ENCODE measurements around the gene LEMD1.
"Not testable (repeated sequence)": the region's sequence is repeated elsewhere in the genome, so short reads cannot be mapped to it uniquely, and the experiment has no call there.

LEMD1 gene

DNA sequence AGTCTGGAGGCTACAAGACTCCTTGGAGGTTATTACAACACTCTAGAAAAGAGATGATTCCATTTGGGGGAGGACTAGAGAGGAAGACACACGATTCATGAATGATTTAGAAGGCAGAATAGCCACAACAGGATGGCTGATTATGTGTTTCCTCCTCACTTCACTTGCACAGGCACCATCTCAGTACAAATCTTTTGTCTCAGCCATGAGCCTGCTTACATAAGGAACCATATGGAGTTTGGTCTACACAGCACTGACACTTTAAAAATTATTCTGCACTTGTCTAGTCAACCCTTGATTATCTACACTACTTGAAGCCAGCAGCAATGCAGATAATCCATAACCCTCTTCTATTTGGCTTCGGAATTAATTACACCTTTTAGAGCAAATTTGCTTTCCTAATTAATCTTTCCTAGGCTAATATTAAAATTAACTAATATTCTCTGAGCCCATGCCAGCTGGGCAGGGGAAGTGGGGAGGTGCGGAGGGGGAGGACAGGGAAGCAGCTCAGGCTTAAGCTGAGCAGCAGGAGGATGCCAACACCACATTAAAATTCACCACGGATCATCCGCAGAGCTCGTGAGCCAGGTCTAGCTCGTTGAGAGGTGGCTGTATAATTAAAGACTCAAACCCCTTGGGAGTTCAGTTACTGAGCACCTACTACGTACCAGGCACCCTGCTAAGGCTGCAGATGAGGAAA is 3.2 kb upstream of the LEMD1 start:
- no peak for DNase-seq

GRCh38 chr1:205423814-205424399 is 2.1 kb upstream of the LEMD1 start:
- no peak for DNase-seq

DNA sequence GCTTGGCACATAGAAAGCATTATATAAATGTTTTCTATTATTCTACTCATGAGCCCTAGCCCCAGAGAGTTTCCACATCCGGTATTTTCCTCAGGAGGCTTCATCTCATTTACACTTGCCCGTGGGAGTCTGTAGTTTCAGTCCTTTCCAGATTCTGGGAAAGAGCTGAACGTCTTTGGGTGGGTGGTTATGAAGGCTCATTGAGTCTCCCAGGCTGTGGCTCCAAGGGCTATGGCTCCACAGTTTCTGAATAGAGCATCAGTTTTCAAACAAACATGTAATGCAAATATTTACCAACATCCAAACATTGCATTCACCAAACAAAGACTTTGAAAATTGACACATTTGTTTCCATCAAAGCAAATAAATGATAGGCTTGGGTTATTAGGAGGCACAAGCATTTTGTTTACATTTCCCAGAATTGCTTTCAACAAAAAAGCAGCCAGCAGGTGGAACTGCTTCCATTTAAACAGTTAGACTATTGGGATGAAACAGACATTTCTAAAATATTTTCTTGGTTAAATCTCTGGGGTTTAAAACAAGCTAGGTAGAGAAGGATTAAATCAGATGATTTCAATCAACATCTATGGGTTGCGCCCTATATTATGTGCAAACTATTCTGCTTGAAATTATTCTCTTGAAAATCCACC is 1.3 kb upstream of the LEMD1 start:
- no peak for DNase-seq

DNA sequence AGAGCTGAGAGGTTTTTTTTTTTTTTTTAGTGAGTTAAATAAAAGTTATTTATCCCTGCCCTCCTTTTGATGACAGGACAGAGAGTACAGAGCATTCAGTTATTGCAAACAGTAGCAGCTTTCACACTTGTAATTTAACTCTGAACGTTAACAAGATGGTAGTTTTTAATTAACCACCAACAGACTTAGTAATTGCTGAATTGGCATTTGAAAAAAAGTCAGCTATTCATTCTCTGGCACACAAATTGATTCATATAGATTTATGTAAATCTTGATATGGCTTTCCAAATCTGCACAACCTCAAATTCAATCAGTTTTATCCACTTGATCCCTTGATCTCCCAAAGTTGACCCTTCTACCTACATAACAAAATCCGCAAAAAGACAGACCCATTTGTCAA is 918 bp downstream of the LEMD1 start:
- no peak for DNase-seq

DNA sequence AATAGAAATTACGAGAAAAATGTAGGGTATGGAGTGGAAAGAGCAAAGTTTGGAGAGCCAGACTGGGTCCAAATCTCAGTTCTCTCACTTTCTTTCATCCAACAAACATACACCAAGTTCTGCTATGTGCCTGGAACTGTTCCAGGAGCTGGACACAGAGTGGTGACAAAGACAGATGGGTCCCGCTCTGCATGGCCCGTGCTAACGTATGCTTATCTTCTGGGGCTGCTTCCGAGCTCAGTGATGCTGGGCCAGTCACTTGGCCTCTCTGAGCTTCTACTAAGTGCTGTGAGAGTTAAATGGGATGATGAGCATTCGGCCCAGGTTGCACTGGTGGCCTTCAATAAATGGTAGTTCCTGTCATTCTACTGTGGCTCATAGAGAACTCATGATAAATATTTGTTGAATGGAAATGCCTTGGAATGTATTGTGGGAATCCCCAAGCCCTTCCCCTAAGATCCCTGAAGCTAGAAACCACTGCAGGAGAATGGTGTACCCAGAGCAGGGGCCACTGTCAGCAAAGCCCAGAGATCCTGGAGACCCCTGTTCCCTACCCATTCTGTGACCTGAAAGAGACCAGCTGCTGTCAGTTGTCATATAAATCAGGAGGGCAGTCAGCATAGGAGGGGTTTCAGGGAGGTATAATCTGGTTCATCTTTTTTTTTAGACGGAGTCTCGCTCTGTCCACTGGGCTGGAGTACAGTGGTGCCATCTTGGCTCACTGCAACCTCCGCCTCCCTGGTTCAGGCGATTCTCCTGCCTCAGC is 3.8 kb downstream of the LEMD1 start:
- no peak for DNase-seq

- no peak for DNase-seq
Observed at GRCh38 chr1:205416322-205416721, 5.5 kb downstream of the LEMD1 start.

DNA sequence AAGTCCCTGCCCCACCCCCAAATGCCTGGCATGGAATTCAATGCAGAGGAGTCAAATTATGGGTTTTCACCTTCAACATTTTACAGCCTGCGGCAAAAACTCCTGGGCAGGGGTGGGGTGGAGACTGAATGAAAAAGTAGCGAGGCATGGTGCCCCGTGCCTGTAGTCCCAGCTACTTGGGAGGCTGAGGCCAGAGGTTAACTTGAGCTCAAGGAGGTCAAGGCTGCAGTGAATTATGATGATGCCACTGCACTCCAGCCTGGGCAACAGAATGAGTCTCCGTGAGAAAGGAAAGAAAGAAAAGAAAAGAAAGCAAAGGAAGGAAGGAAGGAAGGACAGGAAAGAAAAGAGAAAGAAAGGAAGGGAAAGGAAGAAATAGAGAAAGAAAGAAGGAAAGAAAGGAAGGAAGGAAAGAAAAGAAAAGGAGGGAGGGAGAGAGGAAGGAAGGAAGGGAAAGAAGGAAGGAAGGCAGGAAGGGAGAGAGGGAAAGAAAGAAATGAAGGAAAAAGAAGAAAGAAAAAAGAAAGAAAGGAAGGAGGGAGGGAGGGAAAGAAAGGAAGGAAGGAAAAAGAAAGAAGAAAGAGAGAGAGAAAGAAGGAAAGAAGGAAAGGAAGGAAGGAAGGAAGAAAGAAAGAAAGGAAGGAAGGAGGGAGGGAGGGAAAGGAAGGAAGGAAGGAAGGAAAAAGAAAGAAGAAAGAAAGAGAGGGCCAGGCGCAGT is 11.1 kb downstream of the LEMD1 start:
- no peak for DNase-seq

DNA sequence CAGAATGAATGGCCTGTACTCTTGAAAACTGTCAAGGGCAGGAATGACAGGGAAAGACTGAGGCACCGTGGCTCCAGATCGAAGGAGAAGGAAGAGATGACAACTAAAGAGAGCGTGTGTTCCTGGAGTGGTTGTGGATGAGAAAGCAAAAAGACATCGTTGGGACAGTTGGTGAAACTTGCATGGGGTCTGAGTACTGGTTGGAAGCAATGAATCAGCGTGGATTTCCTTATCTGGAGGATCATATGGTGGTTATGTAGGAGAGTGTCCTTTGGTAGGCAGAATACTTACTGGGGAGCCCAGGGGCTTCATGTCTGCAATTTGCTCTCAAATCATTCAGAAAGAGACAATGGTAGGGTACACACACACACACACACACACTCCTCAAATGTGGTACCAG is 13.9 kb downstream of the LEMD1 start:
- no peak for DNase-seq

GRCh38 chr1:205406252-205406651 is 15.6 kb downstream of the LEMD1 start:
- DNase-seq = not testable (repeated sequence)

GRCh38 chr1:205404484-205404883 is 17.4 kb downstream of the LEMD1 start:
- DNase-seq = not testable (repeated sequence)

DNA sequence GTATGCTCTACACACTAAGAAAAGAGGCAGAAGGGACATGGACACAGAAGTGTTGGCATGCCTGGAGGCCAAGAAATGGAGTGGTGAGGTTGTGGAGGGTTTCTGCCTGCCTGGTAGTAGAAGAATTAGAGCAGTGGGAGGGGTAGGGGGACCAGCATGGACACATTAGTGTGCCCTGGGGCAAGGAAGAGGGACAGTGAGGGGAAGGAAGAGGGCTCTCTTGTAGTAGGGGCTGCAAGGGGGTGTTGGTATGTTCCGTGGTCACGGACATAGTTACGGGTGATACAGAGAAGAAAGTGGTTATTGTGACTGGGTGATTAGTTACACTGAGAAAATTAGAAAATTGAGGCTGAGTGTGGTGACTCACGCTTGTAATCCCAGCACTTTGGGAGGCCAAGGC is 23.3 kb downstream of the LEMD1 start:
- no peak for DNase-seq

GRCh38 chr1:205396967-205397616 is 24.8 kb downstream of the LEMD1 start:
- peak; percentile 72 to 84 for DNase-seq

DNA sequence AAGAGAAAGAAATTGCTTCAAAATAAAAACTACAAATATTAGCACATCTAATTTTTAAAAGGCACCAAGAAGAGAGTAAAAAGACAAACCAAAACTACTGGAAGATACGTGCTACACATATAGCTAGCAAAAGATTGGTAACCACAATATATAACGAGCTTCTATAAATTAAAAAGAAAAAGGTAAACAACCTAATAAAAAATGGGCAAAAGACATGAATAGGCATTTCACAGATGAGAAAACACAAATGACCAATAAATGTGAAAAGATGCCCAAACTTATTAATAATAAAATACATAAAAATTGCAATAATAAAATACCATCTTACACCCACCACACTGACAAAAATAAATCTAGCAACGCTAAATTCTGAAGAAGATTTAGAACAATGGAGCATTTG is 26.2 kb downstream of the LEMD1 start:
- DNase-seq = no peak

GRCh38 chr1:205392650-205393049 is 29.2 kb downstream of the LEMD1 start:
- DNase-seq = no peak

DNA sequence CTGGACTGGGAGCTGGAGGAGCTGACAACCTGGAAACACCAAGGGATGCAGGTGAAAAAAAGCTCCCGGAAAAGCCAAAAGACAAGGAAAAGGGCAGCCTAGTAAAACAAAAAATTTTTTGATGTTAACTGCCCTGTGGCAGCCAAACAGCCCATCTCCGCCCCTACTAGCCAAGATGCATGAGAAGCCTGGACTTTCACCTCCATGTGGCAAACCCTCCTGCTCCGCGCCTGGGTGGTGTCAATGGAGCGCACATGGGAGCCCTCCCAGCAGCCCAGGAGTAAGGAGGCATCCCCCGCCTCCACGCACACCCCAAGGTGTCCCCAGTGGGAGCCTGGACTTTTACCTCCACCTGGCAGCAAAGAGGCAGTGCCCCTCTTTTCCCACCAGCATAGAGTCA is 30.5 kb downstream of the LEMD1 start:
- no peak for DNase-seq

DNA sequence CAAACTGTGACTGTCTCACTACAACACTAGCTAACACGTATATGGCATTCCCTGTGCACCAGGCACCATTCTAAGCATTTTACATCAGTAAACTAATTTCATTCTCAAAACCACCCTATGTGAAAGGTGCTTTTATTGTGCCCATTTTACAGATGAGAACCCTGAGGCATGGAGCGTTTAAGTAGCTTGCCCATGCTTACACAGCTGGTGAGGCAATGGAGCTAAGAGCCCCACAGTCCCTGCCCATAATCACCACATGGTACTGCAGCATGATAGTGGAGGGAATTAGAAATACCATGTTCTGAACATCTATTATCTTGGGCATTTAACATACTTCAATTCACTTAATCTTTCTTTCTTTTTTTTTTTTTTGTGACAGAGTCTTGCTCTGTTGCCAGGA is 34.0 kb downstream of the LEMD1 start:
- DNase-seq = no peak

GRCh38 chr1:205382990-205383389 is 38.9 kb downstream of the LEMD1 start:
- not testable (repeated sequence) for DNase-seq

- no peak for DNase-seq
Observed at GRCh38 chr1:205382561-205382960, 39.3 kb downstream of the LEMD1 start.

- DNase-seq = no peak
Observed at GRCh38 chr1:205381305-205381704, 40.6 kb downstream of the LEMD1 start.

DNA sequence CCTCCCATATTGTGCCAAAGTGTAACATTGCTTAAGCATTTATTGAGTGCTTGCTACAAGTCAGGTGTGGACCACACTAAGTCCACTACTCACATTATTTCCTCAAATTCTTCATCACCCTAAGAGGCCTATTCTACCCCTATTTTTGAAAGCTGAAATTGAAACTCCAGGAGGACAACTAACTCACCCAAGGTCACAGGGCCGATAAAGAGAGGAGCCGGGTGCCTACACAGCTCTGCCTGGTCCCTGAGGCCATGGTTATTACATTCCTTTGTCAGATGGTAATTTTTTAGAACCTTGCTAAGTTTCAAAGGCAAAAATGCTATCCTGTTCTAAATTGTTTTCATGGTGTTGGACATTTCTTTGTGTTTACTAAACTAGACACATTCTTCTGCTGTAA is 41.0 kb downstream of the LEMD1 start:
- no peak for DNase-seq

DNA sequence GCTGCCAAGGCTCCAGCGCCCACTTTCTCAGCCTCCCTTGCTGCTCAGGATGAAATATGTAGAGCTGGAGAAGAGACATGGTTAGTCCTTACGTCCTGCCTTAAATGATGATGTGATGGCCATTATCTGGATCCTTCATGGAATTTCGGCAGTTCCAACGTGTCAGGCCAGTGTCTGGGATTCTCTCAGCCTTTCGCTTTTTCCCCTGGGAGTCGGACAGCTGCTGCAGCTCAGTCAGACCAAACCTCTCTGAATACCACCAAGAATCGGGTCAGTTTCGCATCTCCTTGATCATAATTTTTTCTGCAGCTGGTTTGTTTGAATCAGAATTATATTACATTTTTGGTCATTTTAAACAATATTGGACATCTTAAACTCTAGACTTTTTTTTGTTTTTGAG is 42.8 kb downstream of the LEMD1 start:
- no peak for DNase-seq

- no peak for DNase-seq
Observed at GRCh38 chr1:205377355-205377754, 44.5 kb downstream of the LEMD1 start.

GRCh38 chr1:205376739-205377138 is 45.1 kb downstream of the LEMD1 start:
- DNase-seq = no peak
